ENCODE measurements around the gene MEGF10.
A peak's percentile ranks its signal among the peaks of the same experiment; 100 is the strongest.

MEGF10 gene

GRCh38 chr5:127358740-127359139 lies 68.1 kb downstream of the MEGF10 start:
- Histone ChIP-seq H3K9me3 (ENCODE audit: control insufficient read depth, low read length) (no peaks in the 10 kb centered on the region), H3K23ac (ENCODE audit: low read length in 2 of 2) (no peak overlapping the region), H3K79me1 (replicated peaks; ENCODE audit: low read length, poor library complexity, severe bottlenecking) (no peaks in the 10 kb centered on the region), H3K18ac (ENCODE audit: low read depth in 1 of 2, low read length in 2 of 2) (no peak overlapping the region), H2BK15ac (ENCODE audit: low read depth, poor library complexity, severe bottlenecking) (no peak overlapping the region), H2BK5ac (ENCODE audit: low read depth, low read length, poor library complexity, severe bottlenecking) (no peak overlapping the region), H3K4me2 (ENCODE audit: low read length, poor library complexity, severe bottlenecking) (no peak overlapping the region), H3K4me3 (ENCODE audit: insufficient read depth in 1 of 2, low read depth in 1 of 2, low read length in 2 of 2) (no peak overlapping the region), H2AK5ac (ENCODE audit: low read length, severe bottlenecking) (no peak overlapping the region), H4K8ac (ENCODE audit: low read length) (no peak overlapping the region), H3K14ac (ENCODE audit: low read length in 2 of 2) (no peak overlapping the region), H2BK12ac (ENCODE audit: low read length in 2 of 2) (no peak overlapping the region), H3K36me3 (ENCODE audit: control insufficient read depth in 1 of 2, insufficient read depth in 2 of 2, low read depth in 1 of 2, low read length in 2 of 2) (no peaks in the 10 kb centered on the region), H4K91ac (ENCODE audit: low read length) (no peak overlapping the region), H2BK120ac (ENCODE audit: low read depth, low read length) (no peak overlapping the region), H2AFZ (ENCODE audit: low read depth, low read length) (no peak overlapping the region), H3K4me1 (ENCODE audit: control insufficient read depth, insufficient read depth, low read depth, low read length) (no peaks in the 10 kb centered on the region), H3K27me3 (ENCODE audit: control insufficient read depth in 1 of 2, insufficient read depth in 1 of 2, low read length in 2 of 2) (no peaks in the 10 kb centered on the region), H3K9ac (ENCODE audit: low read length) (no peak overlapping the region), H3K4ac (ENCODE audit: low read depth in 1 of 2, low read length in 2 of 2) (no peak overlapping the region), H3K27ac (ENCODE audit: low read length, poor library complexity, severe bottlenecking) (no peak overlapping the region)
- WGBS: no CpG with 5 or more reads among the region's 1 CpG
- DNase-seq: peak; percentile 50

GRCh38 chr5:127359502-127359901 lies 68.9 kb downstream of the MEGF10 start:
- Histone ChIP-seq H3K4me1 (ENCODE audit: control insufficient read depth, insufficient read depth, low read depth, low read length) (no peaks in the 10 kb centered on the region), H3K4me2 (ENCODE audit: low read length, poor library complexity, severe bottlenecking) (no peak overlapping the region), H3K27ac (ENCODE audit: low read length, poor library complexity, severe bottlenecking) (no peak overlapping the region), H3K79me1 (replicated peaks; ENCODE audit: low read length, poor library complexity, severe bottlenecking) (no peaks in the 10 kb centered on the region), H2AFZ (ENCODE audit: low read depth, low read length) (no peak overlapping the region), H2BK12ac (ENCODE audit: low read length in 2 of 2) (no peak overlapping the region), H3K36me3 (ENCODE audit: control insufficient read depth in 1 of 2, insufficient read depth in 2 of 2, low read depth in 1 of 2, low read length in 2 of 2) (no peaks in the 10 kb centered on the region), H3K18ac (ENCODE audit: low read depth in 1 of 2, low read length in 2 of 2) (no peak overlapping the region), H4K91ac (ENCODE audit: low read length) (no peak overlapping the region), H3K27me3 (ENCODE audit: control insufficient read depth in 1 of 2, insufficient read depth in 1 of 2, low read length in 2 of 2) (no peaks in the 10 kb centered on the region), H2BK5ac (ENCODE audit: low read depth, low read length, poor library complexity, severe bottlenecking) (no peak overlapping the region), H2BK15ac (ENCODE audit: low read depth, poor library complexity, severe bottlenecking) (no peak overlapping the region), H3K4ac (ENCODE audit: low read depth in 1 of 2, low read length in 2 of 2) (no peak overlapping the region), H3K14ac (ENCODE audit: low read length in 2 of 2) (no peak overlapping the region), H3K9me3 (ENCODE audit: control insufficient read depth, low read length) (no peaks in the 10 kb centered on the region), H4K8ac (ENCODE audit: low read length) (no peak overlapping the region), H2AK5ac (ENCODE audit: low read length, severe bottlenecking) (no peak overlapping the region), H3K4me3 (ENCODE audit: insufficient read depth in 1 of 2, low read depth in 1 of 2, low read length in 2 of 2) (no peak overlapping the region), H2BK120ac (ENCODE audit: low read depth, low read length) (no peak overlapping the region), H3K23ac (ENCODE audit: low read length in 2 of 2) (no peak overlapping the region), H3K9ac (ENCODE audit: low read length) (no peak overlapping the region)
- no CpG with 5 or more reads among the region's 2 CpGs for WGBS
- DNase-seq: no peak

- H3K9ac ChIP-seq (ENCODE audit: low read length): no peak overlapping the region
- 81% methylated on average over 2 of the region's 4 CpGs for WGBS
- H3K79me1 ChIP-seq (replicated peaks; ENCODE audit: low read length, poor library complexity, severe bottlenecking): no peaks in the 10 kb centered on the region
- H2AFZ ChIP-seq (ENCODE audit: low read depth, low read length): no peak overlapping the region
- H3K27ac ChIP-seq (ENCODE audit: low read length, poor library complexity, severe bottlenecking): no peak overlapping the region
- no peak overlapping the region for H4K91ac ChIP-seq (ENCODE audit: low read length)
- no peak overlapping the region for H2BK15ac ChIP-seq (ENCODE audit: low read depth, poor library complexity, severe bottlenecking)
- peaks cover 0 to 6% of the 10 kb centered on the region in 2 experiments for H3K27me3 ChIP-seq (ENCODE audit: control insufficient read depth in 1 of 2, insufficient read depth in 1 of 2, low read length in 2 of 2)
- no peak overlapping the region for H3K4ac ChIP-seq (ENCODE audit: low read depth in 1 of 2, low read length in 2 of 2)
- no peak overlapping the region for H2AK5ac ChIP-seq (ENCODE audit: low read length, severe bottlenecking)
- no peak overlapping the region for H3K18ac ChIP-seq (ENCODE audit: low read depth in 1 of 2, low read length in 2 of 2)
- H3K9me3 ChIP-seq (ENCODE audit: control insufficient read depth, low read length): no peaks in the 10 kb centered on the region
- no peak overlapping the region for H2BK5ac ChIP-seq (ENCODE audit: low read depth, low read length, poor library complexity, severe bottlenecking)
- DNase-seq: no peak
- H3K23ac ChIP-seq (ENCODE audit: low read length in 2 of 2): no peak overlapping the region
- no peaks in the 10 kb centered on the region for H3K36me3 ChIP-seq (ENCODE audit: control insufficient read depth in 1 of 2, insufficient read depth in 2 of 2, low read depth in 1 of 2, low read length in 2 of 2)
- no peak overlapping the region for H2BK120ac ChIP-seq (ENCODE audit: low read depth, low read length)
- H2BK12ac ChIP-seq (ENCODE audit: low read length in 2 of 2): no peak overlapping the region
- no peaks in the 10 kb centered on the region for H3K4me1 ChIP-seq (ENCODE audit: control insufficient read depth, insufficient read depth, low read depth, low read length)
- no peak overlapping the region for H3K14ac ChIP-seq (ENCODE audit: low read length in 2 of 2)
- H3K4me2 ChIP-seq (ENCODE audit: low read length, poor library complexity, severe bottlenecking): no peak overlapping the region
- H4K8ac ChIP-seq (ENCODE audit: low read length): no peak overlapping the region
- no peak overlapping the region for H3K4me3 ChIP-seq (ENCODE audit: insufficient read depth in 1 of 2, low read depth in 1 of 2, low read length in 2 of 2)
These were observed 72.8 kb downstream of the MEGF10 start for GRCh38 chr5:127363403-127363802.

GRCh38 chr5:127367029-127367428 lies 76.4 kb downstream of the MEGF10 start:
- no peak overlapping the region for H3K4me3 ChIP-seq (ENCODE audit: insufficient read depth in 1 of 2, low read depth in 1 of 2, low read length in 2 of 2)
- H3K23ac ChIP-seq (ENCODE audit: low read length in 2 of 2): no peak overlapping the region
- peaks cover 2% of the 10 kb centered on the region for H3K4me1 ChIP-seq (ENCODE audit: control insufficient read depth, insufficient read depth, low read depth, low read length)
- 86% methylated on average over 1 of the region's 1 CpG for WGBS
- H3K27ac ChIP-seq (ENCODE audit: low read length, poor library complexity, severe bottlenecking): no peak overlapping the region
- H2AFZ ChIP-seq (ENCODE audit: low read depth, low read length): no peak overlapping the region
- H4K91ac ChIP-seq (ENCODE audit: low read length): no peak overlapping the region
- H2BK15ac ChIP-seq (ENCODE audit: low read depth, poor library complexity, severe bottlenecking): no peak overlapping the region
- H3K9ac ChIP-seq (ENCODE audit: low read length): no peak overlapping the region
- H2BK12ac ChIP-seq (ENCODE audit: low read length in 2 of 2): no peak overlapping the region
- no peak for DNase-seq
- H3K18ac ChIP-seq (ENCODE audit: low read depth in 1 of 2, low read length in 2 of 2): no peak overlapping the region
- H2BK120ac ChIP-seq (ENCODE audit: low read depth, low read length): no peak overlapping the region
- H3K4me2 ChIP-seq (ENCODE audit: low read length, poor library complexity, severe bottlenecking): no peak overlapping the region
- no peak overlapping the region for H2AK5ac ChIP-seq (ENCODE audit: low read length, severe bottlenecking)
- no peaks in the 10 kb centered on the region for H3K36me3 ChIP-seq (ENCODE audit: control insufficient read depth in 1 of 2, insufficient read depth in 2 of 2, low read depth in 1 of 2, low read length in 2 of 2)
- H4K8ac ChIP-seq (ENCODE audit: low read length): no peak overlapping the region
- H3K9me3 ChIP-seq (ENCODE audit: control insufficient read depth, low read length): no peaks in the 10 kb centered on the region
- H3K27me3 ChIP-seq (ENCODE audit: control insufficient read depth in 1 of 2, insufficient read depth in 1 of 2, low read length in 2 of 2): peaks cover 0 to 6% of the 10 kb centered on the region in 2 experiments
- no peak overlapping the region for H2BK5ac ChIP-seq (ENCODE audit: low read depth, low read length, poor library complexity, severe bottlenecking)
- no peak overlapping the region for H3K14ac ChIP-seq (ENCODE audit: low read length in 2 of 2)
- H3K4ac ChIP-seq (ENCODE audit: low read depth in 1 of 2, low read length in 2 of 2): no peak overlapping the region
- no peaks in the 10 kb centered on the region for H3K79me1 ChIP-seq (replicated peaks; ENCODE audit: low read length, poor library complexity, severe bottlenecking)
